ENCODE measurements around the gene LIN52. TPM values are rescaled to one million over a fixed set of nuclear protein-coding genes. Genes with fewer than 3 reads are reported as not detected.

LIN52 gene
- total and polyA plus RNA-seq, 10 donors: 4.0 to 11.3 (median 8.5) TPM

GRCh38 chr14:74077401-74077800, 7.4 kb upstream of the LIN52 start:
- intact Hi-C loops (cut with DNase I; ENCODE audit: low total_unique reads): no loop called here
- Histone ChIP-seq H3K27ac (no peak overlapping the region), H3K36me3 (peaks cover 0 to 21% (median 5%) of the 10 kb centered on the region in 6 donors), H3K4me3 (no peak overlapping the region), H3K27me3 (replicated peaks in 1 of 7) (no peaks in the 10 kb centered on the region), H3K9me3 (no peaks in the 10 kb centered on the region), H3K4me1 (peaks cover 0 to 7% (median 0%) of the 10 kb centered on the region in 6 donors)
- no peak for TF ChIP-seq POLR2A (IDR thresholded peaks at IDR 0.05)
- no peak for TF ChIP-seq POLR2AphosphoS5 (IDR thresholded peaks at IDR 0.05)
- TF ChIP-seq CTCF (IDR thresholded peaks at IDR 0.05 in 8 of 11, conservative IDR thresholded peaks at IDR 0.05 in 3 of 11): no peak
- 36 to 88% (median 83%) methylated on average over 1 of the region's 1 CpG for WGBS, 5 donors
- DNase-seq: no peak

GRCh38 chr14:74080820-74081460, 3.8 kb upstream of the LIN52 start:
- intact Hi-C loops (cut with DNase I; ENCODE audit: low total_unique reads): no loop called here
- 73 to 83% (median 77%) methylated on average over 4 of the region's 4 CpGs for WGBS, 5 donors
- H3K27ac ChIP-seq: peak overlapping the region in 1 of 8 donors; percentile 15

GRCh38 chr14:74081491-74081890, 3.3 kb upstream of the LIN52 start:
- Histone ChIP-seq H3K9me3 (no peaks in the 10 kb centered on the region), H3K4me3 (no peak overlapping the region), H3K36me3 (no peaks in the 10 kb centered on the region), H3K27me3 (replicated peaks in 1 of 7) (no peaks in the 10 kb centered on the region), H3K4me1 (peaks cover 10 to 39% (median 24%) of the 10 kb centered on the region in 6 donors), H3K27ac (peak overlapping the region in 1 of 8 donors; percentile 15)
- intact Hi-C loops (cut with DNase I; ENCODE audit: low total_unique reads): no loop called here
- TF ChIP-seq POLR2AphosphoS5 (IDR thresholded peaks at IDR 0.05): no peak
- TF ChIP-seq CTCF (IDR thresholded peaks at IDR 0.05 in 8 of 11, conservative IDR thresholded peaks at IDR 0.05 in 3 of 11): no peak
- no peak for TF ChIP-seq POLR2A (IDR thresholded peaks at IDR 0.05)
- WGBS, 5 donors: 86 to 88% (median 86%) methylated on average over 3 of the region's 3 CpGs
- DNase-seq: no peak

More at GRCh38 chr14:74080820-74081460, 3.8 kb upstream of the LIN52 start:
- no peak for DNase-seq
- H3K27me3 ChIP-seq (replicated peaks in 1 of 7): no peaks in the 10 kb centered on the region
- no peaks in the 10 kb centered on the region for H3K9me3 ChIP-seq
- H3K4me3 ChIP-seq: no peak overlapping the region
- no peaks in the 10 kb centered on the region for H3K36me3 ChIP-seq
- peaks cover 7 to 33% (median 19%) of the 10 kb centered on the region in 6 donors for H3K4me1 ChIP-seq
- TF ChIP-seq POLR2A (IDR thresholded peaks at IDR 0.05) (no peak), POLR2AphosphoS5 (IDR thresholded peaks at IDR 0.05) (no peak), CTCF (IDR thresholded peaks at IDR 0.05 in 8 of 11, conservative IDR thresholded peaks at IDR 0.05 in 3 of 11) (no peak)

- peak overlapping the region in 3 of 8 donors; percentile 82 to 97 (median 88) for H3K4me3 ChIP-seq
- intact Hi-C loops (cut with DNase I; ENCODE audit: low total_unique reads): no loop called here
These were observed 1.6 kb upstream of the LIN52 start for GRCh38 chr14:74083161-74083560.

More at GRCh38 chr14:74083161-74083560, 1.6 kb upstream of the LIN52 start:
- no peak for TF ChIP-seq POLR2AphosphoS5 (IDR thresholded peaks at IDR 0.05)
- TF ChIP-seq CTCF (IDR thresholded peaks at IDR 0.05 in 8 of 11, conservative IDR thresholded peaks at IDR 0.05 in 3 of 11): no peak
- no peak for TF ChIP-seq POLR2A (IDR thresholded peaks at IDR 0.05)
- Histone ChIP-seq H3K27me3 (replicated peaks in 1 of 7) (no peaks in the 10 kb centered on the region), H3K36me3 (no peaks in the 10 kb centered on the region), H3K27ac (no peak overlapping the region), H3K4me1 (peaks cover 10 to 43% (median 27%) of the 10 kb centered on the region in 6 donors), H3K9me3 (no peaks in the 10 kb centered on the region)
- no peak for DNase-seq
- 86 to 91% (median 89%) methylated on average over 3 of the region's 3 CpGs for WGBS, 5 donors

Data from spleen (tissue), 11 donors.